ENCODE results near the gene WASL.

Gene WASL

DNA sequence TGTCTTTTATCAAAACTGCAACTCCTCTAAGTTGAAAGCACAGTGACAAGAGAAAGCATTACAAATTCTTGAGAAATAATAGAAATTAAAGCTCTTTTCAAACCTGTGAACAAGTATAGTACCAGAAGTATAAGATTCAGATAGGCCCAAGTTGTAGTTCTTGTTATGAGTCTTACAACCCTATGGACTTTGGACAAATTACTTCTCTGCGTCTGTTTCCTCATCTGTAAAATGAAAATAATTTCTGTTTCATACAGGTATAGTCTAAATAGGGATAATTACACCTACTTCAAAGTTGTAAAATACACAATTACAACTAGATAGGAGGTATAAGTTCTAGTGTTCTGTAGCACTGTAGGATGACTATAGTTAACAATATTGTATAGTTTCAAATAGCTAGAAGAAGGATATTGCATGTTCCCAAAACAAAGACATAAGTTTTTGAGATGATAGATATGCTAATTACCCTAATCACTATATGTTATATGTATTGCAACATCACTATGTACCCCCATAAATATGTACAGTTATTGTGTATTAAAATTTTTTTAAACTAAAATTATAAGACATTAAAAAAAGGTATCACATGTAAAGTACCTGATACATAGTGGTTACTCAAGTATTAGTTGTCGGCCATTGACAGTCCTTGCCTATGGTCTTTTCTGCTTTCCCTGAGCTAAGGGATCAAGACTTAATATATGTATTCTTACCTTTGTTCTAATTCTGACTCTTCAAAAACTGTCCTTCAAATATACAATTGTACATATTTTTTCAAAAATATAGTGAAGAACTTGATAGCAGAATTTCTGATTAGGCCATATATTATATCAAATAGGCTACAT is 1.8 kb upstream of the WASL start:
- TF ChIP-seq GATA2 (IDR thresholded peaks at IDR 0.05; ENCODE audit: low read depth, low read length) (no peak), GATA3 (IDR thresholded peaks at IDR 0.05; ENCODE audit: low read depth, low read length) (no peak)

DNA sequence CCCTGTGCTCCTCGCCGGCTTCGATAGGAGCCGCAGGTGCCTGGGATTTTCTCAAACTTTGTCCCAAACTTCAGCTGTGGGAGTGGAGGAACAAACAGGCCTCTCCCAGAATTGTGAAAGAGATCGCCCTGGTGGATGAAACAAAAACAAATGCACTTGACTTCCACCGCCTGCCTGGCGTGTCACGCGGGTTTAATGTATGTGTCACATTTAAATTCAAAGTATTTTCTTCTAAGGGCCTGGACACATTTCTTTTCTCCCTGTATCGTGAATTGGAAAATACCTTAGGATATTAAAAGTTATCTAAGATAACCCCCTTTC is 694 bp upstream of the WASL start:
- TF ChIP-seq GATA3 (IDR thresholded peaks at IDR 0.05; ENCODE audit: low read depth, low read length) (no peak), GATA2 (IDR thresholded peaks at IDR 0.05; ENCODE audit: low read depth, low read length) (no peak)

DNA sequence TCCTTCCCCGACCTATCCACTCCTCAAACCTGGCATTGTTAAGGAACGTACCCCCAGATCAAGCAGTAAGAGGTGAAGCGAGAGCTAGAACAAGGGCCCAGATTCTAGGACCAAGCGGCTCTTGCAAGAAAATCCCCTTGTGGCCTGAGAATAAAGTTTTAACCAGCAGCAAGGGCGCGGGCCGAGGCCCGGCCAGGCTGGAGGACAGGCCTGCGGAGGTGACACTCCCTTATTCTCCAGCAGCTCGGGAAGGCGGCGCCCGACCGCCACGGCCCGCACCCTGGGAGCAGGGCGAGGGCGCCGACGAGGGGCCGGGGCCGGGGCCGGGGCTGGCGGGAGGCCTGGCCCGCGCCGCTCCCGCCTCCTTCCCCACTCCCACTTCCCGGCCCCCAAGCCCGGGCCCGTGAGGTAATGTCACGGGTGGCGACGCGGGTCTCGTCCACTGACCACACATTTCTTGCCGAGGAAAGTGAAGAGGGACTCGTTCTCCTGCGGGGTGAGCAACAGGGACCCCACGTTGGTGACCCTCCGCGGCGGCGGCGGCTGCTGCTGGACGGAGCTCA is 551 bp downstream of the WASL start:
- no peak for TF ChIP-seq GATA3 (IDR thresholded peaks at IDR 0.05; ENCODE audit: low read depth, low read length)
- TF ChIP-seq GATA2 (IDR thresholded peaks at IDR 0.05; ENCODE audit: low read depth, low read length), result no peak

DNA sequence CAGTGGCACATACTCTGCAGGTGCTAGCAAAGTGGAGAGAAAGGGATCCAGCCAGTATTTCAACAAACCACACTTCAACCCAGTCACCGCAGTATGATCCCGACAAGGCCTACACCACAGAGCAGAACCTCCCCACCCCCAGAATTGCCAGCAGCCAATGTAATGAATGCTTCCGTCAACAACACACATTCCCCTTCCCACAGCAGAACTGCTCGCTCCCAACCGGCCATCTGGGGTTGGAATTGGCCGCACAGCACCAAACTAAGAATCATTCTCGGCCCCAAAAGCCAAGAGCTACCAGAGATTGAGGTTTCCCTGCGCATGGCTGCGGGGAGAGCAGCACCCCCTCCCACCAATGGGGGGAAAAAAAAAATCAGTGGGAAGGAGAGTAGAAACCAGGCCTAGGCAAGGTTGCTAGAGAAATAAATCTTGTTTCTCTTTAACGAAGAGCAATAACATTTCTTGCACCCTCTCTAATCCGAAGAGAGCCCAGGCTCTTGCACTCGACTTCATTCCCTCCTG is 1.1 kb downstream of the WASL start:
- no peak for TF ChIP-seq GATA2 (IDR thresholded peaks at IDR 0.05; ENCODE audit: low read depth, low read length)
- no peak for TF ChIP-seq GATA3 (IDR thresholded peaks at IDR 0.05; ENCODE audit: low read depth, low read length)

DNA sequence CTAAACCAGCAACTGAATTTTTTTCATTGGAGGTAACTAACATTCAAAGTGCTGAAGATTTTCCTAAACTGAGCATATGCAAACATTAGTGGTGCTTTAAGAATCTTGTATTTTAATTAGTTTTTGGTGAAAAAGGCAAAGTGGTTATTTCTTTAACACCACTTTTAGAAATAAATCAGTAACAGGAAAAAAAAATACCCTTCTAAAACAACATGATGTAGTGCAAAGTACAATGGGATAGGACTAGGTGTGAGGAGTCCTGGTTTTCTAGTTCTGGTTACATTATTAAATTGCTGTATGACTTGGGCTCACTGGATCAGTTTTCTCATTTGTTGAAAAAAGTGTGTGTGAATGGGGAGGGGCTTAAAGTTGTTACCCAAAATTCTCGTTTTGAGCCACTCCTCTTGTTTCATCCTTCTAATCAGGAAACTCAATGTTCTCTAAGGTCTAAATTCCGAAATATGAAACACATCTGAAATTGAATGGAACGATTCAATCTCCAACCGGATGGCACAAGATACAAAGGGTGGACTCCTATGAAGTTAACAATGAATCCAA is 1.8 kb downstream of the WASL start:
- no peak for TF ChIP-seq GATA2 (IDR thresholded peaks at IDR 0.05; ENCODE audit: low read depth, low read length)
- no peak for TF ChIP-seq GATA3 (IDR thresholded peaks at IDR 0.05; ENCODE audit: low read depth, low read length)

DNA sequence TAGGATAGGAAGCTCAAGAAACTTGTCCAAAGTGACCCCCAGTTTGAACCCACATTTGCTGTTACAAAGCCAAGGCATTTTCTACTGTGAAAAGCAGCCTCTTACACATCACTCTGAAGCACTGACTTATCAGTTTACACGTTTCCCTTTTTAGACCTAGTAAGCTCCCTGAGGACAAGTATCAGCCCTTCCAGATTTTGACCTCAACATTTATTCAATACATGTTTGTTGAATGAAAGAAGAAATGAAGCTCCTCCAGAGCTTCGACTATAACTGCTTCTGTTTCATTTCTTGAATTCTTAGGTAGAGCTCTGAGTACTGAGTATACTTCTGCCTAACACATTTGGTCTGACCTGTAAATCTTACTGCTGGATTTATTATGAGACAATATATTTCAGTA is 2.7 kb downstream of the WASL start:
- no peak for TF ChIP-seq GATA3 (IDR thresholded peaks at IDR 0.05; ENCODE audit: low read depth, low read length)
- TF ChIP-seq GATA2 (IDR thresholded peaks at IDR 0.05; ENCODE audit: low read depth, low read length), result no peak

DNA sequence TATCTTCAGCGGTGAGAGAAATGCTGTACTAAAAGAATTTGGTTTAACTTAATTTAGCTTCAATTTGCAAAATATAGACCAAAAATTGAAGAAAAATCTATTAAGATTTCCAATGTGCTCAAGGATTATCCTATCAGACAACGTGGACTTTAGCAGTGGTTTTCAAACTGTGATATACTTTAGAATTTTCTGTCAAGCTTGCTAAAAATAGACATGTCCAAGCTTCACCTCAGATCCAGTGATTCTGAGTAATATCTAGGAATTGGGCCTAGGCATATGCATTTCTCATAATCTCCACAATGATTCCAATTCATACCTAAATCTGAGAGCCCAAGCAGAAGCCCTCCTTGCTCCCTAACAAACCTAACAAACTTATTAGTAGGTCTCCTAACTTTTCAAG is 3.4 kb downstream of the WASL start:
- TF ChIP-seq GATA2 (IDR thresholded peaks at IDR 0.05; ENCODE audit: low read depth, low read length) (no peak), GATA3 (IDR thresholded peaks at IDR 0.05; ENCODE audit: low read depth, low read length) (no peak)

DNA sequence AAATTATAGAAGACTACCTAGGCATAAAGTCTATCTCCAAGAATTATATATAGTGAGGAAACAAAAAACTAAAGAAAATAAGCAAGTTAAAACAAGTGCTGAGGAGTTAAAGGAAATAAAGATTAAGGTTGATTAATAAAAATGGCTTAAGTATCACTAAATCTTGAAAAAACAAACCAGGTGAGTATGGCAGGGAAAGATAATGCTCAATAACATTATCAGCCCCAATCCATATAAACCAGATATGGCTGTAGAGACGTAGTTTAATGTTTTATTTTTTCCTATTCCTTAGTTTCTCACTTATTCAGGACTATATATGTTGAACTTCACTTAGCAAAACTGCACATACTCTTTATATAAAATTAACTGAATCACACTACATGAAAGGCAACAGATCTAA is 4.4 kb downstream of the WASL start:
- no peak for TF ChIP-seq GATA3 (IDR thresholded peaks at IDR 0.05; ENCODE audit: low read depth, low read length)
- TF ChIP-seq GATA2 (IDR thresholded peaks at IDR 0.05; ENCODE audit: low read depth, low read length), result no peak

DNA sequence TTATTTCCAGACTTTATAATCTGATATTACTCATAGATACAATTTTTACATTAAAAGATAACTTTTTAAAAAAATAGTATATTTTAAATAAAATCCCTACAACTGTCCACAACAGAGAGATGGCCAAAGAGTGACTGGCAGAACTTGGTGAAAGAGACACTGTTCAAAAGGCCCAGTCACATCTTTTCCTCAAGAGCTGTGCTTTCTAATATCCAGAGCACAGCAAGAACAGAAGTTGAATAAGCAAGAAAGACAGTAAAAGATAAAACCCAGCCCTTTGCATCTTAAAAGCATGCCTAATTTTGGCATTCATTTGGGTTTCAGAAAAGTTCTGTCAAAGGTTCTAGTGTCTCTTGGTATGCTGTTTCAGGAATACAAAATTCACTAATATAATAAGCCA is 6.9 kb downstream of the WASL start:
- TF ChIP-seq GATA3 (IDR thresholded peaks at IDR 0.05; ENCODE audit: low read depth, low read length) (no peak), GATA2 (IDR thresholded peaks at IDR 0.05; ENCODE audit: low read depth, low read length) (no peak)

DNA sequence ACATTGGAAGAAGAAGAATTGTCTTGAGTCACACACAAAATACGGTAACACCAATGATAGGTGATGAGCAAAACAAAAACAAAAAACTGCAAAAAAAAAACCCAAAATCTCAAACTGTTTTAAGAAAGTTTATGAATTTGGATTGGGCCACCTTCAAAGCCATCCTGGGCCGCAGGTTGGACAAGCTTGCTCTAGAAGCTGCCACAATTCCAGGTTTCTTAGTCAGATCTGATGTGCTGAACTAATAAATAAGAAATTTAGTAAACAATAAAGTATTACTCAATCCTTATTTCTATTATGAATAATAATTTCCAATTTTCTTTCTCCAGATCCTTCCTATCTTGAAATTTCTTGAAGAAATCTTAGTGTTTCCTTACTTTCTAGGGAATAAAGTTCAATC is 10.0 kb downstream of the WASL start:
- no peak for TF ChIP-seq GATA2 (IDR thresholded peaks at IDR 0.05; ENCODE audit: low read depth, low read length)
- no peak for TF ChIP-seq GATA3 (IDR thresholded peaks at IDR 0.05; ENCODE audit: low read depth, low read length)

DNA sequence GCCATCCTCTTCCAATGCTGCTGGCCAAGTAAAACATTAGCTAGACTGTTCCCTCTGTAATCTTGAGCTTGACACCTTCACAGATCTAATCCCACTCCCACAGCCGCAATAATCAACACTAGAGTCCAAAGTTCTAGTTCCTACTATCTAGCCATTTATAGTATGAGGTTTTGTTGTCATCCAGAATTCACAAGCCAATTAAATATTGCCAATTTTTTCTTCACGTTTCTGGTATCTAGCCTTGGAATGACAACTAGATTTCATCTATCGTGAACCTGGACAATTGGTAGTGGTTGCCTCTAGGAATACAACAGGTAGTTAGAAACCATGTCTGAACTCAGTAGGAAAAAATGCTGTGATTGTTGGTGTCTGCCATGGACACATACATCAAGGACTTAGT is 10.4 kb downstream of the WASL start:
- TF ChIP-seq GATA3 (IDR thresholded peaks at IDR 0.05; ENCODE audit: low read depth, low read length), result no peak
- TF ChIP-seq GATA2 (IDR thresholded peaks at IDR 0.05; ENCODE audit: low read depth, low read length), result no peak

DNA sequence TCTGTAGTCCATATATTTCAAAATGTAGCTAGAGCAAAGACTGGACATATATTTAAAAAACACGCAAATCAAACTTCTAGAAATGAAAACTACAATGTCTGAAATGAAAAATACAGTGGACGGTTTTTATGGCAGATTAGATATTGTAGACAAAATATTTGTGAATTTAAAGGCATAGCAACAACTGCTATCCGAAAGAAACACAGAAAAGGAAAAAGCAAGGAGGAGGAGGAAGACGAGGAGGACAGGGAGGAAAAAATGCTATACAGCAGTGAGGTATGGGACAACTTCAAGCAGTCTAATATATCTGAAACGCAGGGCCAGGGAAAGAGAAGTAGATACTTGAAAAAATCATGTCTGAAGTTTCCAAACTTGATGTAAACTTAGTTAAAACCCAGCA is 13.3 kb downstream of the WASL start:
- no peak for TF ChIP-seq GATA2 (IDR thresholded peaks at IDR 0.05; ENCODE audit: low read depth, low read length)
- TF ChIP-seq GATA3 (IDR thresholded peaks at IDR 0.05; ENCODE audit: low read depth, low read length), result no peak

DNA sequence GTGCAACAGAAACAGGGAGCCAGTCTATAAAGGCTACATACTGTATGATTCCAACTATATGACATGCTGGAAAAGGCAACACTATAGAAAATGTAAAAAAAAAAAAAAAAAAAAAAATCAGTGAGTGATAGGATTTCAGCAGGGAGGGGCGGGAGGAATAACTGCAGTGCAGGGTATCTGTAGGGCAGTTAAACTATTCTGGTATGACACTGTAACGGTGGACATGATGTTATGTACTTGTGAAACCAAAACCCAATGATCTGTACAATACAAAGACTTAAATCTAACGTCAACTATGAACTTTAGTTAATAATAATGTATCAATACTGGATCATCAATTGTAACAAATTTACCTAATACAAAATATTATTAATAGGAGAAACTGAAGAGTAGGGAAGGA is 14.3 kb downstream of the WASL start:
- TF ChIP-seq GATA2 (IDR thresholded peaks at IDR 0.05; ENCODE audit: low read depth, low read length), result no peak
- TF ChIP-seq GATA3 (IDR thresholded peaks at IDR 0.05; ENCODE audit: low read depth, low read length), result no peak

DNA sequence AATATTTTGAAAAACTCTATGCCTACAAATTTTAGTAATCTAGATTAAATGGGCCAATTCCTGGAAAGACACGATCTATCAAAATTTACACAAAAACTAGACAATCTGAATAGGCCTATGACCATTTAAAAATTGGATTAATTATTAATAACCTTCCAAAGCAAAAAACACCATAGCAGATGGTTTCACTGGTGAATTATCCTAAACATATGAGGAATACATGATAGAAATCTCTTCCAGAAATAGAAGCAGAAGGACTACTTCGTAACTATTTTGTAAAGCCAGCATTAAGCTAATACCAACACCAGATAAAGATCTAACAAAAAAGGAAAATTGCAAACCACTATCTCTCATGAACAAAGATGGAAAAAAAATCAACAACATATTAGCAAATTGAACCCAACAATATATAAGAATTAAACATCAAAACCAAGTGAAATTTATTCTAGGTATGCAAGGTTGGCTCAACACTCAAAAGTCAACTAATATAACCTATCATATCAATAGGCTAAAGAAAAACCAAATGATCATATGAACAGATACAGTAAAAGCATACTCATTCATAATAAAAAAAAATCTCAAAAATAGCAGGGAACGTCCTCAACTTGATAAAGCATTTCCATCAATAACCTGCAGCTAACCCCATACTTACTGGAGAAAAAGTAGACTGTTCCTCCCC is 16.3 kb downstream of the WASL start:
- no peak for TF ChIP-seq GATA2 (IDR thresholded peaks at IDR 0.05; ENCODE audit: low read depth, low read length)
- no peak for TF ChIP-seq GATA3 (IDR thresholded peaks at IDR 0.05; ENCODE audit: low read depth, low read length)
